ENCODE data around the gene TBCK. TPM values are rescaled to one million over a fixed set of nuclear protein-coding genes. Genes with fewer than 3 reads are reported as not detected.

TBCK gene
- total and polyA plus RNA-seq, 2 of the 8 experiments (the other 6 are each of a cell fraction or from before 2014, with no cell fraction given) = 10.2 to 18.7 TPM

GRCh38 chr4:106306561-106306960, 9.4 kb downstream of the TBCK start:
- Histone ChIP-seq H3K4ac (replicated peaks; ENCODE audit: insufficient read length, low read depth, low read length) (no peak overlapping the region), H3K9ac (replicated peaks in 1 of 4; ENCODE audit: extremely low read depth in 1 of 4, low read depth in 3 of 4, low read length in 3 of 4) (no peak overlapping the region), H4K20me1 (replicated peaks in 1 of 2; ENCODE audit: control insufficient read depth in 1 of 2, insufficient read depth in 2 of 2, low read length in 2 of 2) (no peaks in the 10 kb centered on the region), H3K36me3 (ENCODE audit: control insufficient read depth in 2 of 4, insufficient read depth in 4 of 4, low read length in 3 of 4) (peaks cover 0 to 7% (median 1%) of the 10 kb centered on the region in 4 experiments; a peak in 3 of 8 replicates), H2BK12ac (ENCODE audit: low read depth, low read length) (no peak overlapping the region), H3K9me3 (ENCODE audit: insufficient read depth in 2 of 2, low read depth in 1 of 2, low read length in 1 of 2) (no peaks in the 10 kb centered on the region), H3K23me2 (ENCODE audit: low read depth, low read length) (no peaks in the 10 kb centered on the region), H2AK5ac (ENCODE audit: low read depth, low read length) (no peak overlapping the region), H2AFZ (ENCODE audit: low read length) (no peak overlapping the region), H3K14ac (ENCODE audit: insufficient read length) (no peak overlapping the region), H4K5ac (ENCODE audit: insufficient read length, low read depth, low read length) (no peak overlapping the region), H4K91ac (replicated peaks; ENCODE audit: insufficient read length, low read length) (no peak overlapping the region), H3K4me1 (replicated peaks in 1 of 4; ENCODE audit: control insufficient read depth in 3 of 4, insufficient read depth in 4 of 4, low read length in 3 of 4) (peaks cover 0 to 8% (median 3%) of the 10 kb centered on the region in 4 experiments; a peak in 4 of 7 replicates), H2BK120ac (replicated peaks; ENCODE audit: low read depth, low read length) (no peak overlapping the region), H3K27me3 (replicated peaks in 1 of 4; ENCODE audit: control insufficient read depth in 3 of 4, extremely low read depth in 1 of 4, insufficient read depth in 3 of 4, low read length in 3 of 4) (no peaks in the 10 kb centered on the region), H3K18ac (ENCODE audit: extremely low read depth, low read length) (no peak overlapping the region), H4K8ac (ENCODE audit: extremely low read depth, insufficient read depth, low read length) (no peak overlapping the region), H2BK20ac (ENCODE audit: low read length) (no peak overlapping the region), H3K23ac (ENCODE audit: insufficient read length) (no peak overlapping the region), H2BK15ac (ENCODE audit: low read length) (no peak overlapping the region), H3K4me3 (ENCODE audit: extremely low read depth in 1 of 4, insufficient read depth in 2 of 4, low read depth in 3 of 4, low read length in 4 of 4) (no peak overlapping the region), H2BK5ac (ENCODE audit: low read depth, low read length) (no peak overlapping the region), H3K79me1 (ENCODE audit: low read depth, low read length) (no peaks in the 10 kb centered on the region), H3K27ac (ENCODE audit: low read depth, low read length) (no peak overlapping the region), H3K79me2 (ENCODE audit: control insufficient read depth in 1 of 2, insufficient read depth in 2 of 2, low read length in 2 of 2) (peaks cover 0 to 8% of the 10 kb centered on the region in 2 experiments; a peak in 2 of 4 replicates), H3K4me2 (ENCODE audit: insufficient read depth in 1 of 2, low read depth in 2 of 2, low read length in 2 of 2) (no peak overlapping the region), H3K56ac (replicated peaks; ENCODE audit: insufficient read length, low read depth, low read length) (no peak overlapping the region)
- TF ChIP-seq SAP30 (IDR thresholded peaks at IDR 0.05; ENCODE audit: insufficient read depth, insufficient replicate concordance, low read length) (no peak), KDM1A (IDR thresholded peaks at IDR 0.05; ENCODE audit: borderline replicate concordance, low read length) (no peak), SRF (IDR thresholded peaks at IDR 0.05; ENCODE audit: low read depth, low read length) (no peak), ZNF274 (IDR thresholded peaks at IDR 0.05; ENCODE audit: borderline replicate concordance, extremely low read depth, low read length) (no peak)
- CTCF ChIA-PET (ENCODE audit: partially characterized antibody) = interaction anchor here (1.1 kb wide), 1 partner anchor 18 kb away, joined by 3 read pairs; no protein-coding TSS in a partner anchor
- FAIRE-seq = no peak
- DNase-seq (ENCODE audit: low read depth in 1 of 2, low spot score in 2 of 2) = no peak
- POLR2A ChIA-PET (ENCODE audit: partially characterized antibody) = interaction anchor here (1.5 kb wide), 1 partner anchor 9 kb away, joined by 4 read pairs; the partner anchor contains the start of gene TBCK
